Hepatocyte (in vitro differentiated cells): ENCODE measurements around the gene DUSP15. TPM values are rescaled to one million over a fixed set of nuclear protein-coding genes. Genes with fewer than 3 reads are reported as not detected.

Experiments
- DNase-seq: peaks from one replicate; pipeline ENCODE4 v3.0.0-alpha.2; 2016; ENCODE audit warnings: low spot score
- H2AFZ ChIP-seq: fragments of 200-600 bp; sonication (generic); 2 replicates; pipeline ENCODE4 v1.6.0; 2016; ENCODE audit warnings: antibody characterized with exemption, mild to moderate bottlenecking
- H3K27ac ChIP-seq: fragments of 200-600 bp; sonication (generic); 2 replicates; pipeline ENCODE4 v1.5.1; 2016; ENCODE audit warnings: mild to moderate bottlenecking
- H3K27me3 ChIP-seq: fragments of 200-600 bp; sonication (generic); 2 replicates; pipeline ENCODE4 v1.6.1; 2016
- H3K36me3 ChIP-seq: fragments of 200-600 bp; sonication (generic); replicated peaks from 2 replicates; pipeline ENCODE4 v1.5.1; 2016; ENCODE audit warnings: low read depth; ENCODE audit not compliant: insufficient read depth
- H3K4me1 ChIP-seq: fragments of 200-600 bp; sonication (generic); 2 replicates; pipeline ENCODE4 v1.5.1; 2016; ENCODE audit warnings: mild to moderate bottlenecking, moderate library complexity; ENCODE audit not compliant: insufficient read depth
- H3K4me2 ChIP-seq: fragments of 200-600 bp; sonication (generic); 2 replicates; pipeline ENCODE4 v1.6.0; 2016
- H3K4me3 ChIP-seq: fragments of 200-600 bp; sonication (generic); 2 replicates; pipeline ENCODE4 v1.5.1; 2016; ENCODE audit warnings: mild to moderate bottlenecking
- H3K79me2 ChIP-seq: fragments of 200-600 bp; sonication (generic); 2 replicates; pipeline ENCODE4 v1.6.0; 2017; ENCODE audit warnings: mild to moderate bottlenecking
- H3K9me2 ChIP-seq: fragments of 200-600 bp; sonication (generic); replicated peaks from 2 replicates; pipeline ENCODE4 v1.6.0; 2017; ENCODE audit warnings: mild to moderate bottlenecking; ENCODE audit not compliant: insufficient read depth
- H3K9me3 ChIP-seq: fragments of 200-600 bp; sonication (generic); 2 replicates; pipeline ENCODE4 v1.5.1; 2016; ENCODE audit warnings: low read depth, mild to moderate bottlenecking
- H4K20me1 ChIP-seq: fragments of 200-600 bp; sonication (generic); 2 replicates; pipeline ENCODE4 v1.6.0; 2016; ENCODE audit warnings: mild to moderate bottlenecking; ENCODE audit not compliant: insufficient read depth, poor library complexity, severe bottlenecking
- EZH2 ChIP-seq: fragments of 200-600 bp; sonication (generic); IDR thresholded peaks from 2 replicates; pipeline ENCODE4 v1.6.1; 2016; ENCODE audit warnings: antibody characterized with exemption, mild to moderate bottlenecking, borderline replicate concordance
- EZH2phosphoT487 ChIP-seq: fragments of 200-600 bp; sonication (generic); IDR thresholded peaks from one replicate; pipeline ENCODE4 v1.6.1; 2018; ENCODE audit warnings: antibody characterized with exemption, mild to moderate bottlenecking, low read depth, moderate library complexity; ENCODE audit not compliant: unreplicated experiment, severe bottlenecking
- WGBS: methylation state at CpG from one replicate; pipeline ENCODE4 v1.1.6; 2016; ENCODE audit warnings: low lambda C conversion rate; ENCODE audit errors: missing lambda C conversion rate; 5-methylcytosine and 5-hydroxymethylcytosine counted together
- polyA plus RNA-seq: library from polyadenylated mRNA; unstranded; fragments of >200 nt; fragmentation: Nextera tagmentation; extraction: Ambion mirVana; gene quantifications from 2 replicates; pipeline ENCODE4 v1.2.1, GENCODE V29; 2016
- total RNA-seq: library from RNA; depleted of rRNA; stranded (reverse); fragments of >200 nt; gene quantifications from 2 replicates; pipeline ENCODE4 v1.2.3, GENCODE V29; 2014
- TF ChIP-seq, protein P1 (sequence below): fragments of 200-600 bp; sonication (generic); IDR thresholded peaks from 2 replicates; pipeline ENCODE4 v1.5.1; 2016; ENCODE audit warnings: antibody characterized with exemption, mild to moderate bottlenecking; ENCODE audit not compliant: poor library complexity

DUSP15 gene
- total and polyA plus RNA-seq, 2 experiments from 2014 or later = 10.2 to 23.0 TPM

GRCh38 chr20:31836853-31837608 is 33.3 kb downstream of the DUSP15 start:
- Histone ChIP-seq H3K79me2 (no peaks in the 10 kb centered on the region), H4K20me1 (no peaks in the 10 kb centered on the region), H3K27ac (peak overlapping the region; percentile 25), H3K4me1 (peaks cover 51% of the 10 kb centered on the region), H3K4me3 (no peak overlapping the region), H2AFZ (no peak overlapping the region), H3K9me3 (no peaks in the 10 kb centered on the region), H3K36me3 (no peaks in the 10 kb centered on the region), H3K9me2 (no peaks in the 10 kb centered on the region), H3K4me2 (no peak overlapping the region), H3K27me3 (no peaks in the 10 kb centered on the region)
- DNase-seq = no peak
- 78% methylated on average over 5 of the region's 5 CpGs for WGBS
- TF ChIP-seq, protein P1, sequence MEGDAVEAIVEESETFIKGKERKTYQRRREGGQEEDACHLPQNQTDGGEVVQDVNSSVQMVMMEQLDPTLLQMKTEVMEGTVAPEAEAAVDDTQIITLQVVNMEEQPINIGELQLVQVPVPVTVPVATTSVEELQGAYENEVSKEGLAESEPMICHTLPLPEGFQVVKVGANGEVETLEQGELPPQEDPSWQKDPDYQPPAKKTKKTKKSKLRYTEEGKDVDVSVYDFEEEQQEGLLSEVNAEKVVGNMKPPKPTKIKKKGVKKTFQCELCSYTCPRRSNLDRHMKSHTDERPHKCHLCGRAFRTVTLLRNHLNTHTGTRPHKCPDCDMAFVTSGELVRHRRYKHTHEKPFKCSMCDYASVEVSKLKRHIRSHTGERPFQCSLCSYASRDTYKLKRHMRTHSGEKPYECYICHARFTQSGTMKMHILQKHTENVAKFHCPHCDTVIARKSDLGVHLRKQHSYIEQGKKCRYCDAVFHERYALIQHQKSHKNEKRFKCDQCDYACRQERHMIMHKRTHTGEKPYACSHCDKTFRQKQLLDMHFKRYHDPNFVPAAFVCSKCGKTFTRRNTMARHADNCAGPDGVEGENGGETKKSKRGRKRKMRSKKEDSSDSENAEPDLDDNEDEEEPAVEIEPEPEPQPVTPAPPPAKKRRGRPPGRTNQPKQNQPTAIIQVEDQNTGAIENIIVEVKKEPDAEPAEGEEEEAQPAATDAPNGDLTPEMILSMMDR = no peak
- TF ChIP-seq EZH2phosphoT487 (no peak), EZH2 (no peak)

GRCh38 chr20:31835977-31836852 is 34.1 kb downstream of the DUSP15 start:
- WGBS = 55% methylated on average over 14 of the region's 14 CpGs
- Histone ChIP-seq H3K9me3 (no peaks in the 10 kb centered on the region), H3K9me2 (no peaks in the 10 kb centered on the region), H3K27me3 (no peaks in the 10 kb centered on the region), H3K4me2 (peak overlapping the region; percentile 55), H3K27ac (peak overlapping the region; percentile 70), H4K20me1 (no peaks in the 10 kb centered on the region), H3K79me2 (no peaks in the 10 kb centered on the region), H3K36me3 (no peaks in the 10 kb centered on the region), H2AFZ (no peak overlapping the region), H3K4me1 (peaks cover 43% of the 10 kb centered on the region), H3K4me3 (no peak overlapping the region)
- DNase-seq = peak; percentile 84
- TF ChIP-seq EZH2phosphoT487 = no peak

GRCh38 chr20:31835554-31835953 is 34.8 kb downstream of the DUSP15 start:
- H3K9me3 ChIP-seq = no peaks in the 10 kb centered on the region
- H3K9me2 ChIP-seq = no peaks in the 10 kb centered on the region
- H3K27me3 ChIP-seq = no peaks in the 10 kb centered on the region
- peaks cover 40% of the 10 kb centered on the region for H3K4me1 ChIP-seq
- no peak for DNase-seq
- H4K20me1 ChIP-seq = no peaks in the 10 kb centered on the region
- no peak overlapping the region for H2AFZ ChIP-seq
- H3K79me2 ChIP-seq = no peaks in the 10 kb centered on the region
- H3K27ac ChIP-seq = peak overlapping the region; percentile 70
- peak overlapping the region; percentile 55 for H3K4me2 ChIP-seq
- 85% methylated on average over 9 of the region's 9 CpGs for WGBS
- no peaks in the 10 kb centered on the region for H3K36me3 ChIP-seq
- H3K4me3 ChIP-seq = no peak overlapping the region
- no peak for TF ChIP-seq EZH2

DNA sequence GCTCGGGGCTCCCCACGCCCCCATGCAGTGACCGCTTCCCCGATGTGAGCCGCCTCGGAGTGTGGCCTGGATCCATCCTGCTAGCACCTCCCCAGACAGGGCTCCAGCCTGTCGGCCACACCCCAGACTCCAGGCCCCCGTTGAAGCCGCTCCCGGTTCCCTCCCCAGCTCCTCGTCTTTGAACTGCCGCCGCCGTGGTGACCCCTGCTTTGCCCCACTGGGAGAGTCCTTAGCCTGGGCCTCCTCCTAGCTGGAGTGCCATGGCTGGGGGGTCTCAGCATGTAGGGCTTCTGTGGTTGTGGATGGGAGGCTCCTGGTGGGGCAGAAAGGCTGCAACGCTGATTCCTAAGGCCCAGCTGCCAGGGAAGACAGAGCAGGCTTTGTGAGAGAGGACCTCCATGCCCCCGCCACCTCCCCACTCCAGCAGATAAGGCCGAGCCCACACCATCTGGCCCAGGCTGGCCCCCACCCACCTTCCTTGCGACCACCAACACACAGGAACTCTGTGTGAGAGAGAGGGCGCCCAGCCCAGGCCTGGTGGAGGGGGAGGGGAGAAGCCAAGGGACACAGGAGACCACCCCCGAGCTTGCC is 36.3 kb downstream of the DUSP15 start:
- DNase-seq = no peak
- no peak overlapping the region for H3K27ac ChIP-seq
- H3K27me3 ChIP-seq = no peaks in the 10 kb centered on the region
- no peak for TF ChIP-seq EZH2phosphoT487
- H3K9me3 ChIP-seq = no peaks in the 10 kb centered on the region
- H3K9me2 ChIP-seq = no peaks in the 10 kb centered on the region
- no peak overlapping the region for H3K4me3 ChIP-seq
- no peaks in the 10 kb centered on the region for H3K36me3 ChIP-seq
- 67% methylated on average over 20 of the region's 20 CpGs for WGBS
- H2AFZ ChIP-seq = no peak overlapping the region
- H3K79me2 ChIP-seq = no peaks in the 10 kb centered on the region
- peaks cover 40% of the 10 kb centered on the region for H3K4me1 ChIP-seq
- H3K4me2 ChIP-seq = no peak overlapping the region
- no peaks in the 10 kb centered on the region for H4K20me1 ChIP-seq
